GM12878 (cell line): Measurements from ENCODE around the gene DESI2. TPM values are rescaled to one million over a fixed set of nuclear protein-coding genes. Genes with fewer than 3 reads are reported as not detected.

Experiments used
- ATAC-seq: fragments of 200-7000 bp; cut with Tn5 transposase; 3 replicates; pipeline ENCODE4 v1.9.1; 2020; ENCODE audit warnings: mild to moderate bottlenecking, moderate library complexity
- BruUV-seq: library from RNA; stranded (reverse); fragments of 400-500 nt; replicated peaks from 2 replicates; lab custom pipeline; 2021; lab: Mats Ljungman, UMichigan
- CTCF ChIA-PET: fragments of 300-600 bp; sonication (Branson Sonifier 250); formaldehyde crosslinking; extraction: SDS; loops from one replicate; lab custom pipeline; 2021; ENCODE audit warnings: inconsistent platforms; lab: Yijun Ruan, JAX
- POLR2A ChIA-PET: fragments of 350-600 bp; formaldehyde crosslinking; extraction: SDS; loops from one replicate; lab custom pipeline; 2021; ENCODE audit warnings: inconsistent platforms; lab: Charles Lee
- RAD21 ChIA-PET: fragments of 300-600 bp; sonication (Branson Sonifier 250); formaldehyde crosslinking; loops from one replicate; lab custom pipeline; 2023; ENCODE audit warnings: antibody characterized with exemption; ENCODE audit not compliant: unreplicated experiment; lab: Charles Lee
- SMC1A ChIA-PET: fragments of 300-600 bp; sonication (Branson Sonifier 250); formaldehyde crosslinking; loops from one replicate; lab custom pipeline; 2023; ENCODE audit not compliant: unreplicated experiment, uncharacterized antibody; lab: Charles Lee
- DNase-seq: peaks from one replicate; pipeline ENCODE4 v3.0.0-alpha.2; 2011; ENCODE audit warnings: low read depth, low spot score
- FAIRE-seq: peaks from 3 replicates; lab custom pipeline; 2011; peaks lifted over from hg19 to GRCh38; lab: Jason Lieb, UNC
- H2AFZ ChIP-seq: 2 replicates; pipeline ENCODE4 v1.6.0; 2011; ENCODE audit warnings: low read depth, low read length, control low read depth; ENCODE audit not compliant: control insufficient read depth
- H3K27ac ChIP-seq: 2 replicates; pipeline ENCODE4 v1.5.1; 2011; ENCODE audit warnings: control low read depth; ENCODE audit not compliant: control insufficient read depth, insufficient read depth
- H3K27me3 ChIP-seq, 2 experiments: replicated peaks in 1 of 2; 2 replicates each; pipeline versions ENCODE4 v1.6.0 to v1.6.1; 2011; ENCODE audit warnings: low read length in 1 of 2; ENCODE audit not compliant: control insufficient read depth in 2 of 2, insufficient read depth in 2 of 2
- H3K36me3 ChIP-seq, 2 experiments: 2 replicates each; pipeline ENCODE4 v1.5.1; 2011; ENCODE audit warnings: low read length in 1 of 2; ENCODE audit not compliant: control insufficient read depth in 2 of 2, insufficient read depth in 2 of 2
- H3K4me1 ChIP-seq: 2 replicates; pipeline ENCODE4 v1.6.1; 2011; ENCODE audit warnings: mild to moderate bottlenecking, low read length, moderate library complexity, mixed read lengths; ENCODE audit not compliant: control insufficient read depth, insufficient read depth
- H3K4me2 ChIP-seq: 2 replicates; pipeline ENCODE4 v1.6.0; 2011; ENCODE audit warnings: control low read depth; ENCODE audit not compliant: control insufficient read depth, insufficient read depth
- H3K4me3 ChIP-seq: fragments of 200-600 bp; sonication (generic); 2 replicates; pipeline ENCODE4 v1.5.1; 2016
- H3K79me2 ChIP-seq: 2 replicates; pipeline ENCODE4 v1.6.0; 2011; ENCODE audit warnings: low read length; ENCODE audit not compliant: control insufficient read depth, insufficient read depth
- H3K9ac ChIP-seq: 2 replicates; pipeline ENCODE4 v1.8.0; 2011; ENCODE audit warnings: low read length, control low read depth, mixed read lengths; ENCODE audit not compliant: control insufficient read depth, insufficient read depth
- H3K9me3 ChIP-seq: replicated peaks from 3 replicates; pipeline ENCODE4 v1.5.1; 2011; ENCODE audit warnings: mild to moderate bottlenecking, low read length; ENCODE audit not compliant: control insufficient read depth, insufficient read depth
- H4K20me1 ChIP-seq: 2 replicates; pipeline ENCODE4 v1.6.0; 2011; ENCODE audit not compliant: control insufficient read depth, insufficient read depth
- MLLT1 ChIP-seq: fragments of 450-650 bp; IDR thresholded peaks from 2 replicates; pipeline ENCODE4 v1.6.1; 2016; ENCODE audit warnings: mild to moderate bottlenecking
- MTA3 ChIP-seq: IDR thresholded peaks from 2 replicates; pipeline ENCODE4 v1.6.1; 2012; ENCODE audit warnings: low read length, inconsistent platforms, borderline replicate concordance
- NBN ChIP-seq: fragments of 450-650 bp; IDR thresholded peaks from 2 replicates; pipeline ENCODE4 v1.6.1; 2016
- RELB ChIP-seq: fragments of 450-650 bp; IDR thresholded peaks from 2 replicates; pipeline ENCODE4 v1.6.1; 2017; ENCODE audit warnings: low read depth, mild to moderate bottlenecking, moderate library complexity
- STAT3 ChIP-seq: IDR thresholded peaks from 2 replicates; pipeline ENCODE4 v1.6.1; 2011; ENCODE audit warnings: low read depth, low read length, improper control_type of control experiment
- WGBS: methylation state at CpG from one replicate; pipeline ENCODE4 v1.1.6; 2016; ENCODE audit warnings: low lambda C conversion rate; ENCODE audit not compliant: insufficient replicate concordance, insufficient coverage; ENCODE audit errors: missing lambda C conversion rate; 5-methylcytosine and 5-hydroxymethylcytosine counted together
- in situ Hi-C: fragments of 300-500 bp; cut with MboI; formaldehyde crosslinking; loops from 9 replicates; pipeline ENCODE4 v1.14.3; 2018; ENCODE audit warnings: mixed read lengths
- intact Hi-C: fragments of 100-400 bp; cut with micrococcal nuclease; formaldehyde crosslinking; loops from one replicate; pipeline ENCODE4 v1.14.2; 2022; ENCODE audit not compliant: unreplicated experiment
- polyA plus RNA-seq, 11 experiments: library from polyadenylated mRNA; depleted of rRNA in 4 of 11; unstranded in 6 of 11; stranded (reverse) in 5 of 11; fragments of >200 nt; fragmentation: Nextera tagmentation in 4 of 11; fragmentation: Illumina TruSeq in 1 of 11; extraction: Ambion mirVana in 4 of 11; extraction: Trizol in 1 of 11; gene quantifications; 1 replicate in 1 of 11; 2 replicates in 10 of 11; pipeline versions ENCODE4 v1.2.1 to v1.2.3, GENCODE V29; 2011 to 2016; ENCODE audit warnings: inconsistent platforms in 2 of 11, missing spikeins in 2 of 11, low read depth in 1 of 11
- total RNA-seq, 4 experiments: library from RNA; depleted of rRNA in 3 of 4; stranded (reverse); fragments of >200 nt in 3 of 4; fragmentation: Illumina TruSeq in 1 of 4; extraction: Trizol in 1 of 4; gene quantifications; 2 replicates each; pipeline versions ENCODE4 v1.2.1 to v1.2.3, GENCODE V29; 2013 to 2021

The DESI2 gene
- total and polyA plus RNA-seq, 10 of the 15 experiments (the other 5 are each of a cell fraction or from before 2014, with no cell fraction given), result 6.2 to 21.5 (median 17.3) TPM

GRCh38 chr1:244651956-244652622, 837 bp upstream of the DESI2 start:
- no peak for DNase-seq
- no peaks in the 10 kb centered on the region; a peak in 1 of 4 replicates for H3K27me3 ChIP-seq
- H4K20me1 ChIP-seq, result no peaks in the 10 kb centered on the region
- ChIA-PET SMC1A (interaction anchor here (0.6 to 1.2 kb wide), 6 partner anchors 18 to 210 kb away, joined by 3 to 4 read pairs (median 3); no protein-coding TSS in a partner anchor), RAD21 (interaction anchor here (1.1 kb wide), 1 partner anchor 391 kb away, joined by 3 read pairs; no protein-coding TSS in a partner anchor), CTCF (interaction anchor here (0.6 to 1.1 kb wide), 4 partner anchors 49 to 390 kb away, joined by 3 to 5 read pairs (median 4); no protein-coding TSS in a partner anchor), POLR2A (interaction anchor here (0.5 to 1.3 kb wide), 3 partner anchors 39 to 210 kb away, joined by 3 read pairs; no protein-coding TSS in a partner anchor)
- ATAC-seq, result no peak
- H3K9ac ChIP-seq, result 0 out of 2 replicates have a peak overlapping the region, but pooled peaks have one; percentile 3
- H2AFZ ChIP-seq, result peak overlapping the region; percentile 93
- H3K4me1 ChIP-seq, result no peaks in the 10 kb centered on the region
- no peak overlapping the region for H3K27ac ChIP-seq
- in situ Hi-C loops (loop anchor here (5.0 kb wide), 1 partner anchor 200 kb away; the partner anchor contains the start of gene ADSS2), intact Hi-C loops (loop anchor here (2.0 to 10.0 kb wide), 3 partner anchors 199 to 293 kb away; partner anchors contain the start of gene HNRNPU)
- WGBS, result 47% methylated on average over 15 of the region's 15 CpGs
- H3K36me3 ChIP-seq, result no peaks in the 10 kb centered on the region
- H3K9me3 ChIP-seq, result no peaks in the 10 kb centered on the region
- no peak for FAIRE-seq
- H3K4me2 ChIP-seq, result peak overlapping the region; percentile 80
- H3K4me3 ChIP-seq, result peak overlapping the region; percentile 77
- H3K79me2 ChIP-seq, result peaks cover 13% of the 10 kb centered on the region
- no TSS peak for BruUV-seq
- TF ChIP-seq MTA3, result no peak
- TF ChIP-seq RELB, result 0 out of 2 replicates have a peak, but pooled peaks have one; percentile 23
- TF ChIP-seq NBN, result peak; percentile 61; the same call in 1 of the 2 replicates
- TF ChIP-seq STAT3, result 0 out of 2 replicates have a peak, but pooled peaks have one; percentile 39
- 0 out of 2 replicates have a peak, but pooled peaks have one; percentile 33 for TF ChIP-seq MLLT1
